Fibroblast of mammary gland (primary cell): ENCODE results near the gene GMNC.

Experiments
- DNase-seq: peaks from one replicate; pipeline ENCODE4 v3.0.0-alpha.2; 2010; ENCODE audit warnings: low read depth
- H3K4me3 ChIP-seq: 2 replicates; pipeline ENCODE4 v1.5.1; 2011; ENCODE audit warnings: low read depth, mild to moderate bottlenecking, low read length, moderate library complexity; ENCODE audit not compliant: control insufficient read depth
- TF ChIP-seq, protein P1 (sequence below): conservative IDR thresholded peaks from 2 replicates; pipeline ENCODE4 v1.5.1; 2011; ENCODE audit warnings: low read depth, low read length, inconsistent platforms; ENCODE audit not compliant: control insufficient read depth, insufficient read depth

GMNC gene

DNA sequence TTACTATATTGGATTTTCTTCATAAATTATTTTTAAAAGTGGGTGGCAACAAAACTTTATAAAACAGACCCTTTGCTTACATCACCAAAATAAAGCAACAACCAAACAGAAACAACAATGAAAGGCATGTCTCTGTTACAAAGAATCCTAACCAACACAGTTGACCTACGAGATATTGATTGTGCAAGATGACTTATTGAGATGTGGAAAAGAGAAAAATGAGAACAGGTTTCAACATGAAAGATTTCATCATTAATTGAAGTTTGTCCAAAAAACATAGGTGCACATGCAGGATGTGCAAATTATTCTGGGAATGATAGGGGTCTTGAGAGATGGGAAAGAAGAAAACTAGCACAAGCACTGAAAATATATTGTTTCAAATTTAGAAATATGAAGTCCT lies 9.0 kb downstream of the GMNC start:
- TF ChIP-seq, protein P1, sequence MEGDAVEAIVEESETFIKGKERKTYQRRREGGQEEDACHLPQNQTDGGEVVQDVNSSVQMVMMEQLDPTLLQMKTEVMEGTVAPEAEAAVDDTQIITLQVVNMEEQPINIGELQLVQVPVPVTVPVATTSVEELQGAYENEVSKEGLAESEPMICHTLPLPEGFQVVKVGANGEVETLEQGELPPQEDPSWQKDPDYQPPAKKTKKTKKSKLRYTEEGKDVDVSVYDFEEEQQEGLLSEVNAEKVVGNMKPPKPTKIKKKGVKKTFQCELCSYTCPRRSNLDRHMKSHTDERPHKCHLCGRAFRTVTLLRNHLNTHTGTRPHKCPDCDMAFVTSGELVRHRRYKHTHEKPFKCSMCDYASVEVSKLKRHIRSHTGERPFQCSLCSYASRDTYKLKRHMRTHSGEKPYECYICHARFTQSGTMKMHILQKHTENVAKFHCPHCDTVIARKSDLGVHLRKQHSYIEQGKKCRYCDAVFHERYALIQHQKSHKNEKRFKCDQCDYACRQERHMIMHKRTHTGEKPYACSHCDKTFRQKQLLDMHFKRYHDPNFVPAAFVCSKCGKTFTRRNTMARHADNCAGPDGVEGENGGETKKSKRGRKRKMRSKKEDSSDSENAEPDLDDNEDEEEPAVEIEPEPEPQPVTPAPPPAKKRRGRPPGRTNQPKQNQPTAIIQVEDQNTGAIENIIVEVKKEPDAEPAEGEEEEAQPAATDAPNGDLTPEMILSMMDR: no peak
- DNase-seq: no peak
- H3K4me3 ChIP-seq: no peak overlapping the region

DNA sequence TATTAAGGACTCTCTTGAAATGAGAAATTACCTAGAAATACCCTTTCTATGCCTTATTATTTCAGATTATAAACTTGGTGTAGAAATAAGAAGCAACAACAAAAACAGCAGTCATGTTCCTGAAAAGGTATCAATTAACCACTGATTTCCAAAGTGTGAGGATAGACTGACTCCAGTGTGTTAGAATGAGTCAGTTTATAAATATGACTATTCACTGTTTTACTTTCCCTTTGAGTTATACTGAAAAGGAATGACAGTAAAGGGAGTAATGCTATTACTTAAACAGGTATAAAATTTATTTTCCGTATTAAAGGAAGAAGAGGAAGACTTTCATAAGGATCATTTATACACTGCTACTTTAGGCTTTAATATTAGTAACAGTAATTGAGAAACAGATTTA lies 12.9 kb downstream of the GMNC start:
- no peak for DNase-seq
- TF ChIP-seq, protein P1: no peak
- H3K4me3 ChIP-seq: no peak overlapping the region

DNA sequence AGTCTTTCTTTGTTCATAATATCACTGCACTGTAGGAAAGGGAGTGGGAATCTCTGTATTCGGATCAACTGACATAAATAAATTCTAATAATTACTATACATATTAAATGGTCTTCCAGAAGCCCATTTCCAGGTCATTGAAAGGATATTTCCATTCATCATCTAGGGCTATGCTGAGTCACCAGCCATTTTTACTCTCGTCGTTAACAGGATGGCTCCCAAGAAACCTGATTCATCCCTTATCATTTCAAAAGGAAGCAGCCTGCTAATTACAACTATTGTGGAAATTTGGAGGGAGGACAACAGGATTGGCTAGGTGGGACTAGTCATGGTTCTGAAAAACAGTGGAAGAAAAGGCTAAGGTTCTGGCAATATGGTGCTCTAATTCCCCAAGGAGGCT lies 13.6 kb downstream of the GMNC start:
- H3K4me3 ChIP-seq: no peak overlapping the region
- TF ChIP-seq, protein P1: no peak
- peak; percentile 43 for DNase-seq

- TF ChIP-seq, protein P1: no peak
- H3K4me3 ChIP-seq: no peak overlapping the region
- no peak for DNase-seq
Observed at GRCh38 chr3:190847436-190847835, 15.1 kb downstream of the GMNC start.

DNA sequence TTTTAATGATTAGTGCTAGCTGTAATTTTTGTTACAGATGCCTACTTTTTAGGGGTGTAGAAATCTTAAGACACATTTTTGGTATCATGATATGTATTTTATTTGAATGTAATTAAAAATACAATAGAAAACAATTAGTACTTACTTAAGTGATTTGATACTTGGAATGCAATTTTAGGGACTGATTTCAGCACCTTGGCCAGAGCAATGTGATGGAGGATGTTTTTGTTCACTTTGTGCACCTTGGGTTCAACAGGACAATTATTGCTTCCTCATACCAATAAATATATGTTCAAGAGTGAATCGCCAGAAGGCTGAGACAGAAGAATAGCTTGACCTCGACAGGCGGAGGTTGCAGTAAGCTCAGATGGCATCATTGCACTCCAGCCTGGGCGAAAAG lies 22.3 kb downstream of the GMNC start:
- TF ChIP-seq, protein P1: no peak
- DNase-seq: peak; percentile 19
- H3K4me3 ChIP-seq: no peak overlapping the region

- no peak overlapping the region for H3K4me3 ChIP-seq
- no peak for DNase-seq
- TF ChIP-seq, protein P1: no peak
Observed at GRCh38 chr3:190831225-190831624, 31.3 kb downstream of the GMNC start.

DNA sequence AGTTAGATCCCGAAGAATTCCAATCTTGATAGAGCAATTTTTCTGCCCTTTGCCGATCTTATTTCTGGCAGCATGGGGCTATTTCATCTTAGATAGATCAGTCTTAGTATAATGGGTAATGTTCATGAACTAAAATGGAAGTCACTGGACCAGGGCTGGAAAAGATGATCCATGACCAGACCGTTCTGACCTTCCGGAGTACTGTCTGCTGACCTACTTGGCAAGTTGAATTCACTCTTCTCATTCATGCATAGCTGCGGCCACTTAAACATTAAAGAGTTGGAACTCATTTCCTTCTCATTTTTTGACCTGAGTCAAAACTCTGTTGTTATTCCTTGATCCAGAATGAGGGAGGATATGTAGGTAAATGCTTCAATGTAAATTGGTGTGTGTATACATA lies 32.5 kb downstream of the GMNC start:
- H3K4me3 ChIP-seq: no peak overlapping the region
- TF ChIP-seq, protein P1: no peak
- DNase-seq: no peak
